Left hindlimb (tissue), 1 donor: ENCODE data around the gene RSPH9.
A peak's percentile ranks its signal among the peaks of the same experiment; 100 is the strongest.

ENCODE experiments used
- DNase-seq: peaks from one replicate; pipeline ENCODE4 v3.0.0-alpha.2; 2018

Gene RSPH9

DNA sequence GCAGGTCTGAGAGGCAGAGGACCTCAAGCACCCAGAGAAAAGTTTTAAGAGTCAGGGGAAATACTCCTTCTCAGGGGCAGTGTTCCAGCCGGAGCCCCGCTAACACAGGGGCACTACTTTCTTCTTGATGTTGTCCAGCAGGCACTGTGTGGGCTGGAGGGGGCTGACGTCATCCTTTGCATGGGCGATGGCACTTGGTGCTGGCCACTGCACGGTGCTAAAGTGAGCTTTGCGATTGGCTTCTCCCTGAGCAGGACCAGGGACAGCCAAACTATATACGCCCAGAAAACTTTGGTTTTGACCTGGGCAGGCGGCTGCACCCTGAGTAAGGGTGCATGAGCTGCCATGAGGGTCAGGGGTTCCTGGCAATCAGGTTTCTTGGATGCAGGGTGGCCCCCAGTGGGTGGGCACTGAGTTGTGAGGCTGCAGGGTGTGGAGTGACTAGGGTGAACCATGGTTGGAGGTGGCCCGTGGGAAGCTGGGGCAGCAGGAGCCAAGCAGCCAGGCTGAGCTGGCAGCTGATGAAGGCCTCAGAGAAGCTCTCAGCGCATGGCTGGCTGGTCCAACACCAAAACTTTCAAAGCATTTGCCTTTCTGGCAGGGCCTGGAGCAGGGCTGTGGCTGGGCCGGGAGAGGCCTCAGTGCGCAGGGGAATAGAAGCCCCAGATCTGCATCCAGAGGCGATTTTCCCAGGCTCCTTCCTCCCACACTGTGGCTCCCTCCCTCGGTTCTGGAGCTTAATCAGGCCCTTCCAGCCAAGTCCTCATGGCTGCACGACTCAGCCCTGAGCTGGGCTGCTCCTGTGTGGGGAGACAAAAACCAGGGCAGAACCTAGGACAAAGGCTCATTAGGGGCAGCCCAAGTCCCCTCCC is 24.4 kb downstream of the RSPH9 start:
- peak; percentile 77 for DNase-seq

- no peak for DNase-seq
These were observed 25.2 kb downstream of the RSPH9 start for GRCh38 chr6:43669922-43670622.

DNA sequence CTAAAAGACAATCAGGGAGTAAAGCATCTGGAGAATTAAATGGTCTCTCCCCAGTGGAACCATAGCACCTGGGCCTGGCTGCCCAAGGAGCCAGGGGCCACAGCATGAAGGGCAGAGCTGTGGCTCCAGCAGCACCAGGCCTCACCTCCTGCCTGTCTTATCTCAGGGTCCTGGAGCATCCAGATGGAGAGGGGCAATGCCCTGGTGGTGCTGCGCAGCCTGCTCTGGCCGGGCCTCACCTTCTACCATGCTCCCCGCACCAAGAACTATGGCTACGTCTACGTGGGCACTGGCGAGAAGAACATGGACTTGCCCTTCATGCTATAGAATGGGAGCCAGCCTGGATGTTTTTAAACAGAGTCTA is 25.8 kb downstream of the RSPH9 start:
- DNase-seq, result no peak

DNA sequence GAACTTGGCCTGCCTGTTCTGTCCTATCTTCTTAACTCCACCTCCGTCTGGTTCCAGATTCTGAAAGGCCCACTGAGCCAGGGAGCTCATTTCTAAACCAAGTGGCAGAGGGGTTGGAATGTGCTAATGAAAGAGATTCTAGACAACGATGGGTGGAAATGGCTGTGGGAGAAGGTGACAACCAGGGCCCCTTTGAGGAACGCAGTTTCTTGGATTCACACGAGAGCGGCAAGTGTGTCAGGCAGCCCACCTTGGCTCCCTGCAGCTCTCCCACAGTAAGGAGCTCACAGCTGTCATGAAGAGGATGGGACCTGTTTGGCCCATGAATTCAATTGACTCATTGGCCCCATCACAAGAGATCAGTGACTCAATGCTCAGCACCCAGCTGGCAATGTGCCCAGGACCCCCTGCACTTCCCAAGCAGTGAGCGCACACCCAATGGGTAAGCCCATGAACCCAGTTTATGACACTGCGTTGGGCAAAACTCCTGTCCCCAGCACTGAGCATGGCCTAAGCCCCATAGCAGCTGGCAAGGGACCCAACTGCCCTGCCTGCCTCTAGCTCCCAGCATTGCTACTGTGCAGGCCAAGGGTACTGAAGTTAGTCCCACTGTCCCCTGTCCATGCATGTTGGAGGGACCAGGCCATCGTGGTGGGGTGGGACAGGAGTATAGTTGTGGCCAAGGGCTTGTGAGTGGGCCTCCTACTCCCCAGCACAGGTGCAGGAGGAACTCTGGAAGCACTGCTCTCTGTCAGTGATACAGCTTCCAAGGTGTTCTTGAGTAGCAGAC is 26.4 kb downstream of the RSPH9 start:
- DNase-seq, result no peak

DNA sequence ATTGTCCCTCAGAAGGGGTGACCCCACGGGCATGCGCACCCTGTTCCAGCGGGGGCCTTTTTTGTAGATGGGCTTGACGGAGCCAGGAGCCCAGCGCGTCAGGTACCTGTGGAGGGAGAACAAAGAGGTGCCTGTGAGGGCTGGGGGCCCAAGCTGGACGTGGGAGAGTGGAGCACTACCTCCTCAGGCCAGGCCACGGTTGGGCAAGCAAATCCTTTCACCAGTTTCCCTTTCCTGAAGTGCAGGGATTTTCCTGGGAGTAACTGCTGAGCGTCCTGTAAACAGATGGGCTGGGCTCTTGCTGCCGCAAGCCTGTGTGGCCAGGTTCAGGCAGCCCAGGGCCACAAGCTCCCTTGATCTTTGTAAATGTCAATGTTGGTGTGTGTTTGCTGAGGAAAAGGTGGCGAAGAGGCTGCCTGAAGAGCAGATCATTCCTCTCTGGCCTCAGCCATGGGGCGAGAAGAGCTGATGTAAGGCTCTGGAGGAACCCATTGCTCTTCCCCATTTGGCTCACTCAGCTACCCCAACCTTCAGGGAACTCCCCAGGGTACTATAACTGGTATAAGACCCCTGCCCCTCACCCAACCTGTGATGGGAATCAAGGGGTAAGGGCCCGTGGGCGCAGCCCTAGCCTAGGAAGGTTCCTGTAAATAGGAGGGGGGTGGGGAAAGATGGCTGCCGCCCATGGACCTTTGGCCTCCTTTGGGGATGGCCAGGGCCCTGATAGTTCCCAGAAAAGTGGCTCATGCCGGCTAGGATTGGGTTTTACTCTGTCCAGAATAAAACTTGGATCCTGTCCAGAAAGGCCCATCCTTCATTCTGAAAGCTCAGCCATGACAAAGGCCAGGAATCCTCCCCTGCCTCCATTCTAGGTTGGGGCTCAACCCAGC is 27.2 kb downstream of the RSPH9 start:
- no peak for DNase-seq

- peak; percentile 52 for DNase-seq
These were observed 28.7 kb downstream of the RSPH9 start for GRCh38 chr6:43673444-43674084.

GRCh38 chr6:43674291-43674690 is 29.5 kb downstream of the RSPH9 start:
- DNase-seq, result no peak

GRCh38 chr6:43674921-43675320 is 30.1 kb downstream of the RSPH9 start:
- DNase-seq, result no peak

GRCh38 chr6:43676962-43677606 is 32.2 kb downstream of the RSPH9 start:
- DNase-seq, result no peak

GRCh38 chr6:43677759-43678158 is 32.9 kb downstream of the RSPH9 start:
- DNase-seq, result no peak

- DNase-seq, result no peak
These were observed 33.5 kb downstream of the RSPH9 start for GRCh38 chr6:43678341-43678740.

GRCh38 chr6:43679057-43679456 is 34.2 kb downstream of the RSPH9 start:
- no peak for DNase-seq

GRCh38 chr6:43680308-43681200 is 35.7 kb downstream of the RSPH9 start:
- no peak for DNase-seq

DNA sequence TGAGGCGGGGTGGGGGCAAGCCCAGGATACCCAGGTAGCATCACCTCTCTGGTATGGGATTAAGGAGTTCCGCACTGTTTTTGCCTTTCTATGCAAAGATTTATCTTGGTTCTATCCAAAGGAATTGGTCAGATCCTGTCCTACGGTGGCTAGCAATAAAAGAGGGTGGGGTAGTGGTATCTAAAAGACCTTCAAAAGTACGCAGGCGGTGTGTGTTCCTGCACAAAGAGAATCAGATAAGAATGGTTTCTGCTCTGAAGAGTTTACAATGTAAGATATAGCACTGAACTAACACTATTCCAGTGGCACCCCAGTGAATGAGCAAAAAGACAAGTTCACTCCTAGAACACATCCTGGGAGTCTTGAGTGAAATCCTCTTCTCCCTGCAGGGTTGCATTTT is 36.5 kb downstream of the RSPH9 start:
- DNase-seq, result no peak

DNA sequence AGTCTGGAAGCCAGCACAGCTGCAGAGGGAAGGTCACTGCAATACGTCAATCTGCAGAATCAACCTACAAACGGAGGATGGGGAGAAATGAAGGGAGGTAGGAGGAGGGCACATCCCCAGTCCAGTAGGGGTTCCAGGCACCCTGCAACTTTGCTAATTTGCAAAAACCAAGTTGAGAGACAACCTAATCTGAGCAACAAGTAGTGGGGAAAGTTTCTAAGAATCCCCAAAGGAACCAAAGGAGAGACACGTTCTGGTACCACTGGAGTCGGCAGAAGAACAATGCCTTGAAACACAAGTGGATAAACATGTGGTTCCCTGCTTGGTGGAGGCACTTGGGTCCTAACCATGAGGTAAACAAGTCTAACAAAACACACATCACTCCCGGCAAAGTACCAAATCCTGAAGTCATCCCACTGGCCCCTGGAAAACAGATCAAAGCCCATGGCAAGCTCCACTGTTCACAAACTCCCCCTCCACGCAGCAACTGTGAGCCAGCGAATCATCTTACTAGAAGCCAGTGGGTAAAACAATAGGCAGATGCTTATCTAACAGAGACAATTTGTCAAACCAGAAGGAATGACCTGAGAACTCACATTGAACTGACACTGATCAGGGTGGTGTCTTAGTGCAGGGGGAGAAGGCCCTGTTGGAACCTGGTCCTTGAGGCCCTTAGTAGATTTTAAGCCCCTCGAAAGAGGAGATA is 38.0 kb downstream of the RSPH9 start:
- DNase-seq, result no peak

- no peak for DNase-seq
These were observed 39.0 kb downstream of the RSPH9 start for GRCh38 chr6:43683708-43684455.

DNA sequence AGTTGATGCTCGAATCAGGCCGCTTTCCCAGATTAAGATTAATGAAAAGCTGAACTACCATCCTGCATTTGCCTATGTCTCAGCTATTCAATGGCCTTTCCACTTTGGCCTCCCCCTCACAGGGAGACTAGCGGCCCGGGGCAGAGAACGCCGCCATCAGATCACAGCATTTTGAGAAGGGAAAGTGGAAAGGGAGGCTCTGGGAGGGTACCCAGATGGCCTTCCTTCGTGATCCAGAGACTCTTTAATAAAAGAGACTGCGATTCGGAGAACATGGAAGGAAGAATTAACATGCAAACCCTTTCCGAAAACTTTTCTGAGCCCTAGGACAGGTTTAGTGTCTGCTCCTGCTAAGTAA is 42.2 kb downstream of the RSPH9 start:
- no peak for DNase-seq

DNA sequence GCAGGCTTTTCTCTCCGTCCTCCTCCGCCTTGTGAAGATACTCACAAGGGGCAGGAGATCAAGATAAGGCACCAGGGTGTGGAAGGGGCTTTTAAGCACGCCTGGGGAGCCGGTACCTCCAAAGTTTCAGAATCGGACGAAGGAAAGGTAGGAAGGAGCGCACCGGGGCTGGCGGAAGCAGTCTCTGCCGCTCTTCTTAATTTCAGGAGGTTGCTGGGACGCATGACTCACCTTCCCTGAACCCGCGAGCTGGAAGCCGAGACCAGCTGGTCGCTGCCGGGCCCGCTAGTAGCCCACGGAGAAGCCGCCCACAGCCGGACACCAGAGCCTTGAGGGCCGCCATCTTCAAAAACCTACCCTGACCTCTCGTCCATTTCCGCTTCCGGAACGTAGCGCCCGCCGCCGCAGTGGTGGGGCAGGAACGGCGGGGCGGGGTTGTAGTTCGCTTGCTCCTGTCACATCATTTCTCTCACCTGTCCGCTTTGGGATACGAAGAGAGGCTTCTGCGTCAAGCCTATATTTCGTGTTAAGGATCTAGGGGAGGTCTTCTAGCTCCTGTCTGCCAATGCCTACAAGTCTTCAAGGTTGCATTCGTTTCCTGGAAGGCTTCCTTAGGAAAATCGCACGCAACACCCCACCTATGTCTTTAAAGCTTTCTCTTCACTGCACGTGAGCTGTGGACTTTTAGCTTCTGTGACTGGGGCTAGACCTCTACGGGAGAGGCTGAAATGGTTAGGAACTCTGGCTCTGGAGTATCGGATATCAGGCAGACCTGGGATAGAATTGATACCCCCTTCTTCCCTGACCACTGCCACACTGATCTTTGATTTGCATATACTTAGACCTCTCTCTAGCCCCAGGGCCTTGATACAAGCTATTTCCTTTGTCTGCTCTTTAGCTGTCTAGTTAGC is 42.9 kb downstream of the RSPH9 start, which contains the start of gene MRPS18A:
MRPS18A (minus strand) TSS at position 355 of the 911 bp plus-strand sequence; CDS start at position 343, 12 bp downstream.
- DNase-seq, result peak; percentile 85
